Ectodermal cell (in vitro differentiated cells): Measurements from ENCODE around the gene GAB2.
"Not testable (repeated sequence)": the region's sequence is repeated elsewhere in the genome, so short reads cannot be mapped to it uniquely, and the experiment has no call there.

ENCODE experiments used
- H3K27ac ChIP-seq: 2 replicates; pipeline ENCODE4 v1.7.0; 2013; ENCODE audit warnings: mild to moderate bottlenecking, low read depth, low read length; ENCODE audit not compliant: insufficient read depth, poor library complexity, severe bottlenecking
- H3K27me3 ChIP-seq: 2 replicates; pipeline ENCODE4 v1.7.0; 2013; ENCODE audit warnings: mild to moderate bottlenecking, low read length; ENCODE audit not compliant: insufficient read depth, control insufficient read depth, poor library complexity, severe bottlenecking
- H3K36me3 ChIP-seq: one replicate; pipeline ENCODE4 v1.7.0; 2013; ENCODE audit warnings: low read length; ENCODE audit not compliant: control insufficient read depth, insufficient read depth
- H3K4me1 ChIP-seq: one replicate; pipeline ENCODE4 v1.7.0; 2013; ENCODE audit warnings: low read length; ENCODE audit not compliant: control insufficient read depth, insufficient read depth
- H3K4me3 ChIP-seq: 2 replicates; pipeline ENCODE4 v1.7.0; 2013; ENCODE audit warnings: low read depth, low read length, control low read depth; ENCODE audit not compliant: insufficient read depth
- H3K9me3 ChIP-seq: 2 replicates; pipeline ENCODE4 v1.7.0; 2013; ENCODE audit warnings: mild to moderate bottlenecking, low read length, moderate library complexity; ENCODE audit not compliant: control insufficient read depth
- WGBS, 2 experiments: methylation state at CpG; one replicate each; pipeline ENCODE4 v1.1.7; 2013; ENCODE audit warnings: missing lambda C conversion rate in 2 of 2; 5-methylcytosine and 5-hydroxymethylcytosine counted together

GAB2 gene

DNA sequence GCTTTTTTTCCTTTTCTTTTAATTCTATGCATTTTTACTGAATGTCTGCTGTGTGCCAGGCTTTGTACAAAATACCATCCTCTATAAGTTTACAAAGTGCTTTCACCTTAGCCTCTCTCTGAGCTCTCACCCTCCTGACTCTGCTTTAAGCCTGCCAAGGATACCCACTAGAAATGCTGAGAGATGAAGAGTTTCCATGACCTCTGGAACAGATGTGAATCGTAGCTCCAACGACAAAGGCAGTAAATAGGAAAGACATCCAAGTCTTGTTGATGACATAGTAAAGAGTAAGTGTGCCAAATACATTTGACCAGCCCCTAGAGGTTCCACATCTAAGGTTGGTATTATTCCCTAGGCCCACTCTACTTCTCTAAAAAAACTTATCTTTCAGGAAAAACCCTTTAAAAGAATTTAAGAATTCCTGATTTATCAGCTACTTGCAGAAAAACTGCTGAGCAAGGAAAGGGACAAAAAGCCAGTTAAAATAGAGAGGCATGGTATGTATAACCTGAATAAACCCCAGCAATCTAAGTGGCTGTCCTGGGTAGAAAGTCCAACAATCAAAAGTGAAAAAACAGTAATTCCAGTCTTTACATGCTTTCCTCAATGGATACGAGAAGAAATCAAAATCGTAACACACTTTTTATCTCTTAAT is 45.4 kb downstream of the GAB2 start:
- Histone ChIP-seq H3K36me3 (no peaks in the 10 kb centered on the region), H3K27ac (no peak overlapping the region), H3K9me3 (no peaks in the 10 kb centered on the region), H3K4me3 (no peak overlapping the region), H3K4me1 (peaks cover 18% of the 10 kb centered on the region), H3K27me3 (no peaks in the 10 kb centered on the region)
- WGBS, 2 experiments: 88 to 90% methylated on average over 4 of the region's 4 CpGs

DNA sequence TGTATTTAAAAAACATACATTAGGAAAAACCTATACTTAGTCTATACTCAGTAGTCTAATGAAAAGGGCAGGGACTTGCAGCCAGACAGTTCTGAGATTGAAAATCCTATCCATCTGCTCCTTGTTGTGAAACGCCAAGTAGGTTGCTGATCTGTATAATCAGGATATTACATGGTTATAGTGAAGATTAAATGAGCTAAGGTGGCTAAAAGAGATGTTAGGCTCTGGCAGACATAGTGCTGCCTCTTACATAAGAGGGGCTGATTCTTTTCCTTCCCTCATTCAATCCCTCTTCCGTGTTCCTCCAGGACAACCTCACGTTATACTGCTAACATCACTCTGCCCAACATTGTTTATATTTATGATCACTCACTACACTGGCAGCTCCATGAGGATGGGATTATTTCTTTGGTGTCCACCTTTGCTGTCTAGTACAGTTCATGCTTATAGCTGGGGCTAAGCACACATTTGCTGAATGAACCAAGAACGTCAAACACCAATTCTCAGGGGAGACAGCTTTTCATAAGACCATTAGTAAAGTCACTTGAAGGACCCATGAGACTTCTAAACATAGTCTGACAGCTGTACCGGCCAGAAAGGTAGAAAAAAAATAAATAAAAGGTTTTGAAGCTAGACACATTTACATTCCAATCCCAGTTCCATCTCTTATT is 46.3 kb downstream of the GAB2 start:
- Histone ChIP-seq H3K9me3 (no peaks in the 10 kb centered on the region), H3K27me3 (no peaks in the 10 kb centered on the region), H3K27ac (no peak overlapping the region), H3K36me3 (no peaks in the 10 kb centered on the region), H3K4me3 (no peak overlapping the region), H3K4me1 (peaks cover 18% of the 10 kb centered on the region)
- 82 to 94% methylated on average over 4 to 5 of the region's 5 CpGs for WGBS, 2 experiments

GRCh38 chr11:78370406-78371172 is 47.0 kb downstream of the GAB2 start:
- WGBS, 2 experiments: 76 to 78% methylated on average over 7 of the region's 7 CpGs
- H3K27ac ChIP-seq: no peak overlapping the region
- no peaks in the 10 kb centered on the region for H3K36me3 ChIP-seq
- H3K27me3 ChIP-seq: no peaks in the 10 kb centered on the region
- H3K4me3 ChIP-seq: no peak overlapping the region
- H3K9me3 ChIP-seq: no peaks in the 10 kb centered on the region
- H3K4me1 ChIP-seq: peaks cover 21% of the 10 kb centered on the region

- no peaks in the 10 kb centered on the region for H3K36me3 ChIP-seq
- WGBS, 2 experiments: 21 to 34% methylated on average over 2 of the region's 2 CpGs
- H3K27me3 ChIP-seq: no peaks in the 10 kb centered on the region
- H3K4me1 ChIP-seq: peaks cover 18% of the 10 kb centered on the region
- peak overlapping the region; percentile 65 for H3K27ac ChIP-seq
- no peaks in the 10 kb centered on the region for H3K9me3 ChIP-seq
- no peak overlapping the region for H3K4me3 ChIP-seq
Observed at GRCh38 chr11:78365381-78365792, 52.2 kb downstream of the GAB2 start.

DNA sequence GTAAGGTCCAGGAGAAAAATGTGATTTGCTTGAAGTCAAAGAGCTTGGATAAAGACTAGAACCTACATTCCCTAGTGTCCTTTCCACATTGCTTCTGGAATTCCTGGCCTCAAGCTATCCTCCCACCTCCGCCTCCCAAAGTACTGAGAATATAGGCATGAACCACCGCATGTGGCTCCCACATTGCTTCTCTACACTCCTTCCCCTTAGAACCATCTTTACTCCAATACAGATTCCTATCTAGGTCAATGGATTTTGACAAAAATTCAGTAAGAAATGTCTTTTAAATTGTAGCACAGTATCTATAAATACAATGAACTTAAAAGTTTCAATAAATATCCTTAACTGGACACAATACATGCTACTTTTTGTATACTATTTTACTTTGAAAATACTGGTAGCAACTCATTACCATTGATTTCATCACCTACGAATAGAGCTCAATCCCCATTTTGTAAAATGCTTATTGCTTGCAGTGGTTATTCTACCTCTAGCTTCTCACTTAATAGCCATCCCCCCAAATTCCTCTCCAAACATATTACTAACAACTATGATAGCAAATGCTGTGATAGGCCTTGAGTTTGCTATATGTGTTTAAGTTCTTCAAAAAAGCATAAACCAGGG is 53.4 kb downstream of the GAB2 start:
- Histone ChIP-seq H3K36me3 (no peaks in the 10 kb centered on the region), H3K4me3 (no peak overlapping the region), H3K27ac (no peak overlapping the region), H3K4me1 (peaks cover 18% of the 10 kb centered on the region), H3K27me3 (no peaks in the 10 kb centered on the region), H3K9me3 (no peaks in the 10 kb centered on the region)
- 92 to 94% methylated on average over 3 of the region's 3 CpGs for WGBS, 2 experiments

DNA sequence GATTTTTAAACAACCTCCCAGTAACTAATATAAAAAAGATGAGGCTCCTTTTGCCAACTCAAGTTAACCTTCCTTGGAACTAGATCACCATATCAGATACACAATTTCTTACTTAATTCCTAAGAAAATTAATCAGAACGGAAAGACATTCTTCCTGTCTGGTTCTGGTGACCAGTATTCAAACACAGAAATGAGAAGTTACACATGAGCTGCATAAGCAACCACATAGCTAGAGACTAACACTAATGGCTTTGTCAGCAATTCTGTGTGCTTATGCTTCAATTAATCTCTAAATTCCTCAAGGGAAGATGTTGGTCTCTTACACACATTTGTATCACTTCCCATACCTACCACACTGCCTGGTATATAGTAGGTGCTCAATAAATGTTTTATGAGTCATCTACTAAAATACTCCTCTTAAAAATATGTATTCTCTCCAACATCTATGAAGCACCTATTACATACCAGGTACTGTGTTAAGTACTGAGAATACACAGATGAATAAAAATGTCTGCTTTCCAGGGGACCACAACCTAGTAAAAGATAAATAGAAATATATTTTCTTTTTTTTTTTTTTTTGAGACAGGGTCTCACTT is 54.5 kb downstream of the GAB2 start:
- no peaks in the 10 kb centered on the region for H3K9me3 ChIP-seq
- no peaks in the 10 kb centered on the region for H3K36me3 ChIP-seq
- H3K4me1 ChIP-seq: peaks cover 18% of the 10 kb centered on the region
- H3K4me3 ChIP-seq: no peak overlapping the region
- no peaks in the 10 kb centered on the region for H3K27me3 ChIP-seq
- 93 to 100% methylated on average over 1 of the region's 1 CpG for WGBS, 2 experiments
- no peak overlapping the region for H3K27ac ChIP-seq

- H3K4me1 ChIP-seq: peaks cover 18% of the 10 kb centered on the region
- H3K27ac ChIP-seq: no peak overlapping the region
- H3K27me3 ChIP-seq: no peaks in the 10 kb centered on the region
- 83 to 100% methylated on average over 1 to 2 of the region's 2 CpGs for WGBS, 2 experiments
- H3K9me3 ChIP-seq: no peaks in the 10 kb centered on the region
- H3K36me3 ChIP-seq: no peaks in the 10 kb centered on the region
- H3K4me3 ChIP-seq: no peak overlapping the region
Observed at GRCh38 chr11:78361228-78361627, 56.4 kb downstream of the GAB2 start.

DNA sequence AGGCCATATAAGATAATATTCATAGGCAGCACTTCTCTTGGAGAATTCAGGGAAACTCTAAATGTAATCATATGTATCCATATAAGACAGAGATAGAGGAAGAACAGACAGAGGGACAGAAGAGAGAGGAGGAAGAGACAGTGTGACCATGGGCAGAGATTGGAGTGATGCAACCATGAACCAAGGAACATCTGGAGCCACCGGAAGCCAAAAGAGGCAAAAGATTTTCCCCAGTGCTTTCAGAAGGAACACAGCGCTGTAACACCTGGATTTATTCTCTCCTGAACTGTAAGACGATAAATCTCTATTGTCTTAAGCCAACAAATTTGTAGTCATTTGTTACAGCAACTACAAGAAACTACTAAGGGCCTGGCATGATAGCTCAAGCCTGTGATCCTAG is 57.7 kb downstream of the GAB2 start:
- Histone ChIP-seq H3K27ac (no peak overlapping the region), H3K4me3 (no peak overlapping the region), H3K36me3 (no peaks in the 10 kb centered on the region), H3K4me1 (peaks cover 14% of the 10 kb centered on the region), H3K9me3 (no peaks in the 10 kb centered on the region), H3K27me3 (no peaks in the 10 kb centered on the region)
- 91 to 97% methylated on average over 3 of the region's 3 CpGs for WGBS, 2 experiments

GRCh38 chr11:78357924-78358323 is 59.7 kb downstream of the GAB2 start:
- H3K36me3 ChIP-seq, H3K27ac ChIP-seq, H3K9me3 ChIP-seq, H3K4me1 ChIP-seq, H3K4me3 ChIP-seq, H3K27me3 ChIP-seq: not testable (repeated sequence)
- WGBS, 2 experiments: 89 to 100% methylated on average over 1 of the region's 3 CpGs

DNA sequence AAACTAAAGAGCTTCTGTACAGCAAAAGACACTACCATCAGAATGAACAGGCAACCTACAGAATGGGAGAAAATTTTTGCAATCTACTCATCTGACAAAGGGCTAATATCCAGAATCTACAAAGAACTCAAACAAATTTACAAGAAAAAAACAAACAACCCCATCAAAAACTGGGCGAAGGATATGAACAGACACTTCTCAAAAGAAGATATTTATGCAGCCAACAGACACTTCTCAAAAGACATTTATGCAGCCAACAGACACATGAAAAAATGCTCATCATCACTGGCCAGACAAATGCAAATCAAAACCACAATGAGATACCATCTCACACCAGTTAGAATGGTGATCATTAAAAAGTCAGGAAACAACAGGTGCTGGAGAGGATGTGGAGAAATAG is 60.2 kb downstream of the GAB2 start:
- H3K4me3 ChIP-seq, H3K9me3 ChIP-seq, H3K27me3 ChIP-seq, H3K36me3 ChIP-seq, H3K27ac ChIP-seq: not testable (repeated sequence)
- H3K4me1 ChIP-seq: peaks cover 11% of the 10 kb centered on the region
- 87 to 94% methylated on average over 1 of the region's 1 CpG for WGBS, 2 experiments
